Germinal center (tissue), 1 donor: ENCODE measurements around the gene ZNF528.

Experiments
- DNase-seq: peaks from one replicate; pipeline ENCODE4 v3.0.0; 2012; ENCODE audit warnings: mixed read lengths, low spot score

Gene ZNF528

DNA sequence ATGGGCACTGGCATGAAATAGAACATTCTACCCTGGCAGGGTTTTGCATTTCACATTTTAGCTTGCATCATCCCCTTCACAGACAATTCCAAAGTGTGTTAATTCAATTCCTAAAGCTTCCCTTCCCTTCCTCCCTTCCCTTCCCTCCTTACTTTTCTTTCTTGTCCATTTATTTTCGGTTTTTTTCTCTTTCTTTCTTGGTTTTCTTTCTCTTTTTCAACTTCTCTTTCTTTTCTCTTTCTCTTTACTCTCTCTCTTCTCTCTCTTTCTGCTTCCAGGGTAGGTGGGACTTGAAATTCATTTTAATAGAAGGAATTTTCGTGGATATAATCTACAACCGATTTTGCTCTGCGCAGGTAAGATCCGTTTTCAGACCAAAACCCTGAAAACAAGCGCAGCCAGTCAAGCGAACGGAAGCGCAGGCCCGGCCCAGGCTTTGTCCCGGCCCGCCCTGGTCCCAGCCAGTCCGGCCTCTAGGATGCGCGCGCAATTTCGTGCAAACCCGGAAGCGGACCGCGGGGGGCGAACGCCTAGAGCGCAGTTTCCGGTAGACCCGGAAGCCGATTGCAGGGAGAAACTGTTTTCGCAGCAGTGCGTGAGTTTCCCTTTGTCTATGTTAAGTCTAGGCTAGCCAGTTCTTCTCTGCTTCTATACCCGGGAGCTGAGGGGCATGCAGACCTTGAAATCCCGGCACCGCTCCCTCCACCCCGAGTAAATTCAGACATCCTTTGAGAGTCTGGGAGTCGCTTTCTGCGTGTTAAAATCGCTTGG lies at the start of gene ZNF528:
TSS of gene ZNF528 (plus strand) at position 540 of the 771 bp plus-strand sequence. CDS start 4,165 bp downstream, outside the sequence.
- DNase-seq, result peak; percentile 96

GRCh38 chr19:52351512-52351911 lies 46.1 kb upstream of the ZNF528 start:
- peak; percentile 16 for DNase-seq

GRCh38 chr19:52366414-52366824 lies 31.2 kb upstream of the ZNF528 start:
- DNase-seq, result no peak

GRCh38 chr19:52369559-52370340 lies 27.9 kb upstream of the ZNF528 start, which contains the start of gene ZNF880:
Gene ZNF880 (plus strand): TSS chr19:52369923. CDS start chr19:52369966, 43 bp downstream.
- DNase-seq, result peak; percentile 88

DNA sequence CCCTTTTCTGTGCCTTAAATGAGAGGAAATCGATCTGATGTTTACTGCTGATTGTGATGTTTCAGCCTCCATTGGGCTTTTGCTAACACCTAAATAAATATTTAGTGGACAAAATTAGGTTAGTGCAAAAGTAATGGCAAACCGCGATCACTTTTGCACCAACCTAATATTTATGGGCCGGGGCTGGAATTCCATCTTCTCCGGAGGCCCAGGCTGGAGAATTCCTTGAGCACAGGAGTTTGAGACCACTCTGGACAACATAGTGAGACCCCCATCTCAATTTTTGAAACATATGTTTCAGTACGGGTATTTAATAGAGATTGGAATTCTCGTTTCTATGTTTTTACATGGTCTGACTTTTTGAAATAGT lies 27.3 kb upstream of the ZNF528 start:
- no peak for DNase-seq

DNA sequence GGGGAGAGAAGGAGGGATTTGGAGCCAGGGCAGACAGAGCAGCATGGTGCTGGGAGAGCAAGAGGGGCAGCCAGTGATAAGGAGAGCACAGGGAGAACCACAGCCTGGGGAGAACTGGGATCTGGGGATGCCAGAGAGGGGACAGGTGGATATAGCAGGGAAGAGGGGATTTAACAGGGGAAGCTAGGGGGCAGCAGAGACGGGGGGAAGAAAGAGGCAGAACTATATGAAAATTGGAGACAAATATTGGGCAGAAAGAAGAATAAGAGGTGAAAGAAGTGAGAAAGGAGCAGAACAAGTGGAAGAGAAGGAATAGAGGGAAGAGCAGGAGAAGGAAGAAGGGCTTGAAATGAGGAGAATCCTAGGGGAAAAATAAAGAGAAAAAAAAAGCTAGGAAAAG lies 6.5 kb upstream of the ZNF528 start:
- DNase-seq, result no peak

DNA sequence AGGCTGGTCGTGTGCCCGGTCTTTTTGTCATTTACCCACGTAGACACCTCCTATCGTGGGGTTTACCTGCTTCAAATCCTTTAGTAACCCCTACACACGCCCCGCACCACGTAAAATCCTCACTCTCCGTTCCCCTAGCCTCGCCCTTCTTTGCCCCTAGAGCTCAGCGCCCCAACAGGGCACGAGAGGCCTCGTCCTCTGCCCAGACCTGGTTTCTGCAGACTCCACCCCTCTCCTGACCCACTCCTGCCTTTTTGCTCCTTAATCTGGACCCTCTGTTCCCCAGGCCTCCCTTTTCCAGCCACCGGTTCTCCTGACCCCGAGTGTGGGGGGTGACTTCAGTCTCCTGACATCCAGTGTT lies 412 bp downstream of the ZNF528 start:
- DNase-seq, result peak; percentile 10

DNA sequence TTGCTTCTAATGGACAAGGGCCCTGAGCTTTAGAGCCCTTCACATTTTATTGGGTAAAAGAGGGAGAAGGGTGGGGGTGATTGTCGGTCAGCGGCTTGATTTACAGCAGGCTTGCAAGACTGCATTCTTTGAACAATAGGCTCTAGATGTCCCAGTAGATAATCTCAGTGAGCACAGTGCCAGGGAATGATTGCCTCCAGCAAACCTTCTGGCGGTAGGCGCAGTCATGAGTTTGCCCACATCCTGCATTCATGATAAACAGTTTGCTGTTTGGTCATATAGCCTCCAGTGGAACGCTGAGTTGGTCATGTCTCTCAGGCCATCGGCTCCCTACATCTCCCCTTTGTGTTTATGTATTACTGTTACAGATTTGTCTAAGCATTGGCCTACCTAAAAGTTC lies 12.6 kb downstream of the ZNF528 start:
- no peak for DNase-seq

- no peak for DNase-seq
Observed at GRCh38 chr19:52415711-52416110, 18.1 kb downstream of the ZNF528 start.

DNA sequence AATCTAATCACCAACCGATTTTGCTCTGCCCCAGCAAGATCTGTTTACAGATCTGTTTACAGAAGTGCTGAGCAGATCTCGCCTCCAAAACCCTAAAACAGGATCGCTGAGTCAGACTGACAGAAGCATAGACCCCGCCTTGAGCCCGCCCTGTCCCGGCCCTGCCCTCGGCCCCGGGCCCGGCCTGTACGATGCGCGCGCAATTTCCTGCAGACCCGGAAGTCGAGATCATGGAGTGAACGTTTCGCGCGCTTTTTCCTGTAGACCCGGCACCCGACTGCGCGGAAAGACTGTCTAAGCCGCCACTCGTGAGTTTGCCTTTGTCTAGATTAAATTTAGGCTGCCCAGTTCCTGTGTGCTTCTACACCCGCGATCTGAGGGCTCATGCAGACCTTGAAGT lies 31.3 kb downstream of the ZNF528 start, which contains the start of gene ZNF534:
TSS of gene ZNF534 (plus strand) at position 212 of the 400 bp plus-strand sequence. CDS start 2,327 bp downstream, outside the sequence.
- no peak for DNase-seq

GRCh38 chr19:52442179-52442578 lies 44.5 kb downstream of the ZNF528 start:
- DNase-seq, result no peak

- DNase-seq, result no peak
Observed at GRCh38 chr19:52444506-52444905, 46.9 kb downstream of the ZNF528 start.

- DNase-seq, result no peak
Observed at GRCh38 chr19:52451241-52451640, 53.6 kb downstream of the ZNF528 start.

- DNase-seq, result peak; percentile 24
Observed at GRCh38 chr19:52453324-52454094, 55.9 kb downstream of the ZNF528 start, which contains the start of gene ZNF578. Gene ZNF578 (plus strand): TSS chr19:52453553. CDS start chr19:52501846, 48,293 bp downstream.

DNA sequence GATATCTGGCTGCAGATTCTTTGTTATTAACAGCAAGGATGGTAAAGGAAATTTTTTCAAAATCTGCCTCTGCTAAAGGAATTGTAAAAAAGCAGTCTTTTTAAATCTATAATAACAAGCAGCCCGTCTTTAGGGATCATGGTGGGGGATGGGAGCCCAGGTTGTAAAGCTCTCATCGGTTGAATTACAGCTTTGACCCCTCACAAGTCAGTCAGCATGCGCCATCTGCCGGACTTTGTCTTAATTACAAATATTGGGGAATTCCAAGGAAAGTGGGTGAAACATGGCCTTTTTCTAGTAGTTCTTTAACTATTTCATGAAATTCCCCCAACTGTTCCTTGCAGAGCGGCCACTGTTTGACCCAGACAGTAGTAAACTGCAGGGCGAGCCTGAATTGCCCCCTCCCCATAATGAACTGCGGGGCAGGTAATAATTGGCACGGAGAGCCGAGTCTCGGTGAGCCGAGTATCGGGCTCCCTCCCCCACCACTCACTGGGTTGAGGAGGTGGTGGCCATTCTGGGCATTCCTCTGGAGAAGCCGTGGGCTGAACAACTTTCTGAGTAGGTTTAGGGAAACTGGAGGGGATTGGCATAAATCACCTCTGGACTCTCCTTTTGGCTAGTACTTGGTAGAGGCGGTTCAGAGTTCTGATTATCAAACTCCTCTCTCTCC lies 67.3 kb downstream of the ZNF528 start:
- DNase-seq, result no peak
